Neural progenitor cell (in vitro differentiated cells): ENCODE results near the gene SLC24A4.

ENCODE experiments used
- CTCF ChIP-seq: fragments of 200-600 bp; sonication (generic); IDR thresholded peaks from 2 replicates; pipeline ENCODE4 v1.5.1; 2017; ENCODE audit warnings: antibody characterized with exemption, mild to moderate bottlenecking
- EZH2 ChIP-seq: fragments of 200-600 bp; sonication (generic); IDR thresholded peaks from 2 replicates; pipeline ENCODE4 v1.6.1; 2017; ENCODE audit warnings: antibody characterized with exemption, mild to moderate bottlenecking, moderate library complexity
- EZH2phosphoT487 ChIP-seq: fragments of 200-600 bp; sonication (generic); IDR thresholded peaks from 2 replicates; pipeline ENCODE4 v1.6.1; 2017; ENCODE audit warnings: antibody characterized with exemption

GRCh38 chr14:92464156-92464555 is 141.2 kb downstream of the SLC24A4 start:
- TF ChIP-seq CTCF (no peak), EZH2phosphoT487 (no peak), EZH2 (no peak)
